ENCODE results near the gene GRIK1.
"Not testable (repeated sequence)": the region's sequence is repeated elsewhere in the genome, so short reads cannot be mapped to it uniquely, and the experiment has no call there.

Gene GRIK1

GRCh38 chr21:29939924-29940275, at the start of gene GRIK1:
TSS of gene GRIK1 (minus strand) at chr21:29939996.
- ATAC-seq: no peak

GRCh38 chr21:29987762-29988161, 48.0 kb upstream of the GRIK1 start:
- ATAC-seq: no peak

- ATAC-seq: no peak
Observed at GRCh38 chr21:29985866-29986265, 46.1 kb upstream of the GRIK1 start.

DNA sequence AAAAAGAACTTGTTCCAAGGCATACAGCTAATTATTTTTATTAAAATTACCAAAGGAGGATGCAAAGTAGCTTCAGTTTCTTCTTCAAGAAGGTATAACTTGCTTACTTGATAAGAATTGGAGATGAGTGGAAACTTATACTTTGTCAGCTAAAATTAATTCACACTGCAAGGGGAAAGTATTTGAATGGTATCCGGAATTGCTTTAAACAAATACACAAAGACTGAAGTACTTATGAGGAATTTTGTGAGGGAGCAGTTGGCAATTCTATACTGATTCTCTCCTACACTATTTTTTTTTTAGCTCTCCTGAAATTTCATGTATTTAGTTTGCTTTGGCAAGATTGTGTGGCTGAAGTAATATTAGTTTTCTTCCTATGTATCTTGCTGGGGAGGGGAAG, 39.2 kb upstream of the GRIK1 start:
- ATAC-seq: no peak

DNA sequence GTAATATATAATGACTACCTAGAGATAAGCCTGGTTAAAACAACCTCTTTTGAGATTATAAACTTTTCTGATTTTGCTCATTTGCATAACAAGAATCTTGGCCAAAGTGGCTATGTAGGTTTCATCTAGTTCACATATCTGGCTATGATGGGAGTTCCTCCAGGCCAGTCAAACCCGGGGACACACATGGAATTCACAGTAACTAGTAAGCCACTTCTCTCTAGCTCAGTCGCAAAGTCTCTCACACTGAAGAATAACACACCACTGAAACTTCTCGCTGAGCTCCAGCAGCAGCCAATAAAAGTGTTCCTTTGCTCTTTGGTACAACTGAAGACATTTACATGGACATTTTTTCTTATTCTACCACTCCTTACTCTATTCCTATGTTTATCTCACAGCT, 36.0 kb upstream of the GRIK1 start:
- ATAC-seq: no peak

- no peak for ATAC-seq
Observed at GRCh38 chr21:29973258-29973657, 33.5 kb upstream of the GRIK1 start.

DNA sequence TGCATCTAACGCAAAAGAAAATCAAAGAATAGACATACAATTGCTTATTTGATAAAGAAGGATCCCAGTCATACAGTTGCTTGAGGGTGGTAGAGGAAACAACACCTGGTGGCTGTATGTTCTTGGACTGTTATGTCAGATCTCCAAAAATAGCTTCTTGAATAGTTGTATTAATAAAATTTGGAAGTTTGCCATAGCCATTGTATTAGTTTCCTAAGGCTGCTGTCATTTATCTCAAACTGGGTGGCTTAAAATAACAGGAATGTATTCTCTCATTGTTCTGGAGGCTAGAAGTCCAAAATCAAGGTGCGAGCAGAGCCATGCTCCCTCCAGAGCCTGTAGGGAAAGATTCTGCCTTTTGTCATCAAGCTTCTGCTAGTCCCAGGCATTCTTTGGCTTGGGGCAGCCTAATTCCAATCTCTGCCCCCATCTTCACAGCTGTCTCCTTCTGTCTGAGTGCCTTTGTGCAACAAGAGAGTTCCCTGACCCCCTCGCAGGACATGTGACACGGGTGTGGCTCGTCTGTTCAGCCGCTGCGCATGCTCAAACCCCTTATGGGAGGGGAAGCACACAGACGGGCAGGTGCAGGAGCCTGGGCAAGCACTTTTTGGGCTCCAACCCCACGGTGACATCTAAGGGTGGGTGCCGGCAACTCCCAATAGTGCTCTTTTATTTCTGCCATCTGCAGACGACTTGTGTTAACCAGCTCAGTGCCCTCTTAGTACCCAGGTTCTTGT, 21.7 kb upstream of the GRIK1 start:
- ATAC-seq: no peak

DNA sequence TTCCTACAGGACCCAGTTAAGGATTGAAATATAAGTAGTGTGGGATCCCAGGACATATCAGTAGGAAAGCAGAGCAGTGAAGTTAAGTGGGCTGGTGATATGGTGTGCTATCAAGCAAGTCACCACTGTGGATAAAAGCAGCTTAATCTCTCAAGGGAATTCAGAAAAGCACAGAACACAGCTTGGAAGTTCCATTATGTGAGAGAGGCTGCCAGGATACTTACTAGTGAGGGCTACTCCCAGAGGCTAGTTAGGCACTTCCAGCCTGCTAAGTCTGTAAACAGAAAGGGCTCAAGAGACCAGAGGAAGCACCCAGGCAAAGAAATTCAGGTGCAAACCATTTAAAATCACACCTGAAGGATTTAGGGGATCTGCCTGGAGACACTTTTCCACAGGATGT, 18.8 kb upstream of the GRIK1 start:
- no peak for ATAC-seq

DNA sequence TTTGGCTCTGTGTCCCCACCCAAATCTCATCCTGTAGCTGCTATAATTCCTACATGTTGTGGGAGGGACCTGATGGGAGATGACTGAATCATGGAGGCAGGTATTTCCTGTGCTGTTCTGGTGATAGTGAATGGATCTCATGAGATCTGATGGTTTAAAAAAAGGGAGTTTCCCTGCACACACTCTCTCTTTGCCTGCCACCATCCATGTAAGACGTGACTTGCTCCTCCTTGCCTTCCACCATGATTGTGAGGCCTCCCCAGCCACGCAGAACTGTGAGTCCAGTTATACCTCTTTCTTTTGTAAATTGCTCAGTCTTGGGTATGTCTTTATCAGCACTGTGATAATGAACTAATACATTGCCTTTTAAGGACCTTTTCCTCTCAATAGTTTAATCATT, 18.2 kb upstream of the GRIK1 start:
- ATAC-seq: not testable (repeated sequence)

DNA sequence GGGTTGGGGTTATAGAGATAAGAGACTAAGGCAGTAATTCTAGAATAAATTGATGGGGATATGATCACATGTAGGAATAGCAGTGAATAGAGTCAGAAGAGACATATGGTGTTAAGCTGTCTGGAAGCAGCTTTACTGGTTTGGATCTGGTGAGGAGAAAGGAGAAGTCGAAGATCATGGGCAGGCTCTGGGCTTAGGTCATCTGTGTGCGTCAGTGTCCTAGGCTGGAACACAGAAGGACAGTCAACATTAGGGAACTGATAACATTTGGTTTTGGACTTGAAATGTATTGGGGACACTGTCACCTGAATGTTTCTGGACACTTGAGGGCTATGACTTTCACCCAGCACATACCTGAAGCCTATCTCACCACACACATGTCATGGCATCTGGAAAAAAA, 13.9 kb upstream of the GRIK1 start:
- ATAC-seq: no peak

- ATAC-seq: no peak
Observed at GRCh38 chr21:29953072-29953471, 13.3 kb upstream of the GRIK1 start.

GRCh38 chr21:29951911-29952310, 12.1 kb upstream of the GRIK1 start:
- ATAC-seq: no peak

- ATAC-seq: no peak
Observed at GRCh38 chr21:29949991-29950390, 10.2 kb upstream of the GRIK1 start.

- no peak for ATAC-seq
Observed at GRCh38 chr21:29947119-29947518, 7.3 kb upstream of the GRIK1 start.

- ATAC-seq: no peak
Observed at GRCh38 chr21:29943885-29944284, 4.1 kb upstream of the GRIK1 start.

GRCh38 chr21:29942034-29942433, 2.2 kb upstream of the GRIK1 start:
- ATAC-seq: no peak

- ATAC-seq: no peak
Observed at GRCh38 chr21:29940991-29941390, 1.2 kb upstream of the GRIK1 start.

- ATAC-seq: no peak
Observed at GRCh38 chr21:29940361-29940760, 565 bp upstream of the GRIK1 start.

DNA sequence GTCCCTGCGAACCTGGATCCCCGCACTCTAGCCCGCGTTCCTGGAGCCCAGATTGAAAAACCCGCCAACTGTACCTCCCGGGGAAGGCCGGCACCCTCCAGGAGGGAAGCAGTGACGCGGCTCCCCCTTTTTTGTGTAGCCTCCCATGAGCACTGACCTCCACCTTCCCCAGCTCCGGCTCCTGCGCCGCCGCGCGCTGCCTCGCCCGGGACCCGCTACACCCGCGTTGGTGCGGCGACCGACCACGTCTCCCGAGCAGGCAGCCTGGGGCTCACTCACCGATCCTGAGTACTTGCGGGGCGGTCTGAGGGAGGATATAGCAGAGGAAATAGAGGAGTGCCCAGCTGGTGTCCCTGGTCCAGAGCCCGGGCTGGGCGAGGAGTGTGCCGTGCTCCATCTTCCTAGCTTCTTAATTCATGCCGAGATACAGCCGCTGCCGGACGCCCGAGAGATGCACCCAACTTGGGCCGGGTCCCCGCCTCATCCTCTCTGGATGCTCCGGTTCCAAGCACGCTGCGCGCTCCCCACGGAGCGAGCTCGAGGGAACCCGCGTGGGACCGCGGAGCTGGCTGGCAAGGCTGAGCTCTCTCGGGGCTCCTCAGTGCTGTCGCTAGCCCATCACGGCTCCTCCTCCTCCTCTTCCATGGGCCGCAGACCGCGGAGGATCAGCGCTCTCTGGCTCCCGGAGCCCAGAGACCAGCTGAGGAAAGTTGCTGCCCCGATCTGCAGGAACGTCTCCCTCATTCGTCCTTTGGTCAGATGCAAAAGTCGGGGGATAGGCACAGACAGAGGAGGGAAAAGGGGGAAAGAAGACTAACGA, 482 bp downstream of the GRIK1 start:
- no peak for ATAC-seq

DNA sequence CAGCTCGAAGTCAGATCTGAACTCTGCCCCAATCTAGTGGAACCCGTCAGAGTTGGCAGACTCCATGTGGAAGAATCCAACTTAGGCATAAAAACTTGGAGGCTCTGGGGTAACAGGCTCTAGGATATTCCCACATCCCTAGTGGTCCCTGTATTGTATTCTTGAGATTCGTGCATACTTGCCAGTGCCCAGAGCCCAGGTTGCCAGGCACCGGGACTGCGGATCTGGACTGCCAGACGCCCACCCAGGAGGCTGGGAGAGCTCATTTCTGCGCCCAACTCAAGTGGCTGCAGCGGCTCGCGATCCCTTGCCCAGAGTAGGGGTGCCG, 1.1 kb downstream of the GRIK1 start:
- ATAC-seq: no peak

DNA sequence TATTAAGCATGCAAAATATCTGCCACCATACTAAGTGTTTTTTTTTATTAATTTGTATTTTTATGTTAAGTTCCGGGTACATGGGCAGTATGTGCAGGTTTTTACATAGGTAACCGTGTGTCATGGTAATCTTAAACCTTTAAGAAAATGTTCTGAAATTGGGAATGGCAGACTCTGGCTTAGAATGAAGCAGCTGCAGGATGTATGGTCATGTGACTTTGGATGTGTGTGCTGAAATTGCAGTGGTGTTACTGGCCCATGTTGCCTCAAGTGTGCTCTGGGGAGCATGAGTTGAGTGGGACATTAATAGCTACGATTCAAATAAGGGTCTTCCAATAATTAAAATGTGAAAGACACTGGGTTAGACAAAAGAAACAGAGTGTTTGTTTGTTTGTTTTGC, 6.7 kb downstream of the GRIK1 start:
- ATAC-seq: no peak

DNA sequence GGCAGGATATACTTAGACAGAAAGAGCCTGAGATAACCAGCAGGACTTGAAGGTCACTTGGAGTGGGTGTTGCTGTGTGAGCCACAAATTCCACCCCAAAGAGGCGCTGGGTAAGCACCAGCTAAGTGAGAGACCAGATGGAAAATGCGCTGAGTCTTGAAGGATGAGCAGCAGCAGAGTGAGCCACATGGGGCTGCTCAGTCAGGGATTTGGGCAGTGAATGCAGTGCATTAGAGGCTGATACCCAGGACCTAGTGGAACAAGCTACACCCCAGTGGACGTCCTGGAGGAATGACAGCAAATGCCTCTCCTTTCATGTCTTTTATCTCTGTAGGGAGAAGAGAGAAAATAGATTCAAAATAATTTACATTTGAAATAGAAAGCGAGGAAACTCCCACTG, 11.3 kb downstream of the GRIK1 start:
- no peak for ATAC-seq

- ATAC-seq: no peak
Observed at GRCh38 chr21:29920938-29921337, 18.9 kb downstream of the GRIK1 start.

DNA sequence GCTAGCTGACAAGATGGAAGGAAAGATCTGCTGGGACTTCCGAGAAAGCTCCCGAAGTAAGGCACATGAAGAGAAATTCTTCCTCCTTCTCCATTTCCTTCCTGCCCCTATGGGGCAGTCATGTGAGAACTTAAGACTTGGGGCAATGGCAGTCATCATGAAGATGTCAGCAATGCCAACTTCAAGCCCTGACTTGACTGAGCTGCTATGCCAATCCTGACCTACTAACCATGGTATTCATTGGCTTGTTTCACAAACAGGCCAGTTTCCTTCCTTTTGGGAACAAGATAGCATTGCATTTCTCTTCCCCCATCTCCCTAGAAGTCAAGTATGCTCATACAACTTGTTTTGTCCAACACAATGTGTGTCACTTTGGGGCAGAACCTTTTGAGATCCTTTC, 25.5 kb downstream of the GRIK1 start:
- no peak for ATAC-seq

DNA sequence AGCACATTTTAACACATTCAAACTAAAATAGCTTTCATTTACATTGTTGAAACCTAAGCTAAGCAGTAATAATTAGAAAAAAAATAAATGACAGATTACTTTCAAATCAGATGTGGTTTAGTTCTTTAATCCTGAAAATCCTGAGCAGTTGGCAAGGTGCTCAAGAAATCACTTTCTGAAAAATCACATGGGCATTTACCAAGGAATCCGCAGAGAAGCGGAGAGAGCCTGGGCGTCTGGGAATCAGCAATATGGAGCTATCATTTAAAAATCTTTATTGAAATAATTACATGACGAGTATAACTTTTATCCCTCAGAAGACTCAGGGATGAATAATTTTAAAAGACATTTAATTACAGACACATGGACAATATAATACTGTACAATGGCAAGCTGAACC, 30.2 kb downstream of the GRIK1 start:
- ATAC-seq: no peak
